ENCODE data around the gene PPM1F. TPM values are rescaled to one million over a fixed set of nuclear protein-coding genes. Genes with fewer than 3 reads are reported as not detected.
"Not testable (repeated sequence)": the region's sequence is repeated elsewhere in the genome, so short reads cannot be mapped to it uniquely, and the experiment has no call there.

PPM1F gene
- total RNA-seq, 1 donor: 23.5 TPM

- Histone ChIP-seq H3K9me3 (ENCODE audit: low read depth, low read length) (no peaks in the 10 kb centered on the region), H3K27me3 (ENCODE audit: insufficient read depth, low read length) (no peaks in the 10 kb centered on the region), H3K4me1 (ENCODE audit: insufficient read depth, low read length) (no peaks in the 10 kb centered on the region), H3K4me3 (ENCODE audit: low read length) (no peak overlapping the region)
Observed at GRCh38 chr22:21916309-21916918, 36.2 kb downstream of the PPM1F start.

- Histone ChIP-seq H3K4me3 (ENCODE audit: low read length) (no peak overlapping the region), H3K4me1 (ENCODE audit: insufficient read depth, low read length) (no peaks in the 10 kb centered on the region), H3K27me3 (ENCODE audit: insufficient read depth, low read length) (no peaks in the 10 kb centered on the region), H3K9me3 (ENCODE audit: low read depth, low read length) (no peaks in the 10 kb centered on the region)
Observed at GRCh38 chr22:21915624-21916308, 36.9 kb downstream of the PPM1F start.

- H3K9me3 ChIP-seq (ENCODE audit: low read depth, low read length); H3K27me3 ChIP-seq (ENCODE audit: insufficient read depth, low read length); H3K4me1 ChIP-seq (ENCODE audit: insufficient read depth, low read length); H3K4me3 ChIP-seq (ENCODE audit: low read length): not testable (repeated sequence)
Observed at GRCh38 chr22:21914033-21914642, 38.5 kb downstream of the PPM1F start.

- H3K4me3 ChIP-seq (ENCODE audit: low read length); H3K9me3 ChIP-seq (ENCODE audit: low read depth, low read length); H3K4me1 ChIP-seq (ENCODE audit: insufficient read depth, low read length); H3K27me3 ChIP-seq (ENCODE audit: insufficient read depth, low read length): not testable (repeated sequence)
Observed at GRCh38 chr22:21910367-21910766, 42.3 kb downstream of the PPM1F start.

- H3K4me1 ChIP-seq (ENCODE audit: insufficient read depth, low read length): no peaks in the 10 kb centered on the region
- no peaks in the 10 kb centered on the region for H3K27me3 ChIP-seq (ENCODE audit: insufficient read depth, low read length)
- H3K4me3 ChIP-seq (ENCODE audit: low read length): no peak overlapping the region
- no peaks in the 10 kb centered on the region for H3K9me3 ChIP-seq (ENCODE audit: low read depth, low read length)
Observed at GRCh38 chr22:21909871-21910270, 42.8 kb downstream of the PPM1F start.

GRCh38 chr22:21907638-21908522, 44.8 kb downstream of the PPM1F start:
- Histone ChIP-seq H3K27me3 (ENCODE audit: insufficient read depth, low read length) (no peaks in the 10 kb centered on the region), H3K4me3 (ENCODE audit: low read length) (no peak overlapping the region), H3K9me3 (ENCODE audit: low read depth, low read length) (no peaks in the 10 kb centered on the region), H3K4me1 (ENCODE audit: insufficient read depth, low read length) (no peaks in the 10 kb centered on the region)

- H3K27me3 ChIP-seq (ENCODE audit: insufficient read depth, low read length); H3K9me3 ChIP-seq (ENCODE audit: low read depth, low read length); H3K4me3 ChIP-seq (ENCODE audit: low read length); H3K4me1 ChIP-seq (ENCODE audit: insufficient read depth, low read length): not testable (repeated sequence)
Observed at GRCh38 chr22:21905234-21905633, 47.4 kb downstream of the PPM1F start.

GRCh38 chr22:21904250-21904789, 48.3 kb downstream of the PPM1F start:
- Histone ChIP-seq H3K27me3 (ENCODE audit: insufficient read depth, low read length) (no peaks in the 10 kb centered on the region), H3K9me3 (ENCODE audit: low read depth, low read length) (no peaks in the 10 kb centered on the region), H3K4me1 (ENCODE audit: insufficient read depth, low read length) (no peaks in the 10 kb centered on the region), H3K4me3 (ENCODE audit: low read length) (no peak overlapping the region)

GRCh38 chr22:21903283-21903682, 49.4 kb downstream of the PPM1F start:
- Histone ChIP-seq H3K4me3 (ENCODE audit: low read length) (no peak overlapping the region), H3K9me3 (ENCODE audit: low read depth, low read length) (no peaks in the 10 kb centered on the region), H3K4me1 (ENCODE audit: insufficient read depth, low read length) (no peaks in the 10 kb centered on the region), H3K27me3 (ENCODE audit: insufficient read depth, low read length) (no peaks in the 10 kb centered on the region)

- Histone ChIP-seq H3K9me3 (ENCODE audit: low read depth, low read length) (no peaks in the 10 kb centered on the region), H3K4me3 (ENCODE audit: low read length) (no peak overlapping the region), H3K4me1 (ENCODE audit: insufficient read depth, low read length) (no peaks in the 10 kb centered on the region), H3K27me3 (ENCODE audit: insufficient read depth, low read length) (no peaks in the 10 kb centered on the region)
Observed at GRCh38 chr22:21902296-21903087, 50.2 kb downstream of the PPM1F start.

GRCh38 chr22:21898354-21898896, 54.2 kb downstream of the PPM1F start:
- Histone ChIP-seq H3K27me3 (ENCODE audit: insufficient read depth, low read length) (no peaks in the 10 kb centered on the region), H3K4me3 (ENCODE audit: low read length) (no peak overlapping the region), H3K9me3 (ENCODE audit: low read depth, low read length) (no peaks in the 10 kb centered on the region), H3K4me1 (ENCODE audit: insufficient read depth, low read length) (no peaks in the 10 kb centered on the region)

- Histone ChIP-seq H3K27me3 (ENCODE audit: insufficient read depth, low read length) (no peaks in the 10 kb centered on the region), H3K4me3 (ENCODE audit: low read length) (no peak overlapping the region)
Observed at GRCh38 chr22:21896951-21897513, 55.6 kb downstream of the PPM1F start.

GRCh38 chr22:21896275-21896674, 56.4 kb downstream of the PPM1F start:
- not testable (repeated sequence) for H3K27me3 ChIP-seq (ENCODE audit: insufficient read depth, low read length); H3K4me1 ChIP-seq (ENCODE audit: insufficient read depth, low read length); H3K4me3 ChIP-seq (ENCODE audit: low read length); H3K9me3 ChIP-seq (ENCODE audit: low read depth, low read length)

More at GRCh38 chr22:21896951-21897513, 55.6 kb downstream of the PPM1F start:
- Histone ChIP-seq H3K4me1 (ENCODE audit: insufficient read depth, low read length) (no peaks in the 10 kb centered on the region), H3K9me3 (ENCODE audit: low read depth, low read length) (no peaks in the 10 kb centered on the region)

GRCh38 chr22:21894799-21895198, 57.8 kb downstream of the PPM1F start:
- no peak overlapping the region for H3K4me3 ChIP-seq (ENCODE audit: low read length)
- no peaks in the 10 kb centered on the region for H3K27me3 ChIP-seq (ENCODE audit: insufficient read depth, low read length)
- no peaks in the 10 kb centered on the region for H3K4me1 ChIP-seq (ENCODE audit: insufficient read depth, low read length)
- no peaks in the 10 kb centered on the region for H3K9me3 ChIP-seq (ENCODE audit: low read depth, low read length)

Data from mononuclear cell (primary cell).